22Rv1 (cell line): Measurements from ENCODE around the gene SPATA3.

Experiments used
- ZFX ChIP-seq: fragments of 450-650 bp; IDR thresholded peaks from 2 replicates; pipeline ENCODE4 v1.6.1; 2017; ENCODE audit warnings: antibody characterized with exemption, borderline replicate concordance
- TF ChIP-seq, protein P1 (sequence below): fragments of 450-650 bp; IDR thresholded peaks from 2 replicates; pipeline ENCODE4 v1.5.1; 2017; ENCODE audit warnings: mild to moderate bottlenecking

DNA sequence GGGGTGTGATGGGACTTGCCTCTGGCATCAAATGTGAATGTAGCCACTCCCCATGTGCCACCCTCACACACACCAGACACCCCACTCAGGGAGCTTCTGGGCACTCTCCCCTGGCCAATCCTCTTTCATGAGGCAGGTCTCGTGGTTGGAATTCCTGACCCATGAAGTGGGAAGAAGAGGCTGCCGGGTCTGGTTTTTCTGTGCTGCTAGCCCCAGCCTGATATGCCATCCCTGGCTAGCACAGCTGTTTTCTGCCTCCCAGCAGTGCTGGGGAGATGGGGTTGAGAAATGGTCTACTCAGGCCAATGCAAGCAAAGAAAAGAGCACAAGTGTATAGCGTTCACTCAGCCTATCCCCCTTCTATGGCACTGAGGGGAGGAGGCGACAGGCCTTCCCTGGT lies 40.2 kb downstream of the SPATA3 start:
- TF ChIP-seq, protein P1, sequence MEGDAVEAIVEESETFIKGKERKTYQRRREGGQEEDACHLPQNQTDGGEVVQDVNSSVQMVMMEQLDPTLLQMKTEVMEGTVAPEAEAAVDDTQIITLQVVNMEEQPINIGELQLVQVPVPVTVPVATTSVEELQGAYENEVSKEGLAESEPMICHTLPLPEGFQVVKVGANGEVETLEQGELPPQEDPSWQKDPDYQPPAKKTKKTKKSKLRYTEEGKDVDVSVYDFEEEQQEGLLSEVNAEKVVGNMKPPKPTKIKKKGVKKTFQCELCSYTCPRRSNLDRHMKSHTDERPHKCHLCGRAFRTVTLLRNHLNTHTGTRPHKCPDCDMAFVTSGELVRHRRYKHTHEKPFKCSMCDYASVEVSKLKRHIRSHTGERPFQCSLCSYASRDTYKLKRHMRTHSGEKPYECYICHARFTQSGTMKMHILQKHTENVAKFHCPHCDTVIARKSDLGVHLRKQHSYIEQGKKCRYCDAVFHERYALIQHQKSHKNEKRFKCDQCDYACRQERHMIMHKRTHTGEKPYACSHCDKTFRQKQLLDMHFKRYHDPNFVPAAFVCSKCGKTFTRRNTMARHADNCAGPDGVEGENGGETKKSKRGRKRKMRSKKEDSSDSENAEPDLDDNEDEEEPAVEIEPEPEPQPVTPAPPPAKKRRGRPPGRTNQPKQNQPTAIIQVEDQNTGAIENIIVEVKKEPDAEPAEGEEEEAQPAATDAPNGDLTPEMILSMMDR, result no peak
- no peak for TF ChIP-seq ZFX
